ENCODE results near the gene BMERB1.
"Not testable (repeated sequence)": the region's sequence is repeated elsewhere in the genome, so short reads cannot be mapped to it uniquely, and the experiment has no call there.

BMERB1 gene

GRCh38 chr16:15461376-15461775, 27.0 kb downstream of the BMERB1 start:
- no peak for DNase-seq (ENCODE audit: low read depth, low spot score)

DNA sequence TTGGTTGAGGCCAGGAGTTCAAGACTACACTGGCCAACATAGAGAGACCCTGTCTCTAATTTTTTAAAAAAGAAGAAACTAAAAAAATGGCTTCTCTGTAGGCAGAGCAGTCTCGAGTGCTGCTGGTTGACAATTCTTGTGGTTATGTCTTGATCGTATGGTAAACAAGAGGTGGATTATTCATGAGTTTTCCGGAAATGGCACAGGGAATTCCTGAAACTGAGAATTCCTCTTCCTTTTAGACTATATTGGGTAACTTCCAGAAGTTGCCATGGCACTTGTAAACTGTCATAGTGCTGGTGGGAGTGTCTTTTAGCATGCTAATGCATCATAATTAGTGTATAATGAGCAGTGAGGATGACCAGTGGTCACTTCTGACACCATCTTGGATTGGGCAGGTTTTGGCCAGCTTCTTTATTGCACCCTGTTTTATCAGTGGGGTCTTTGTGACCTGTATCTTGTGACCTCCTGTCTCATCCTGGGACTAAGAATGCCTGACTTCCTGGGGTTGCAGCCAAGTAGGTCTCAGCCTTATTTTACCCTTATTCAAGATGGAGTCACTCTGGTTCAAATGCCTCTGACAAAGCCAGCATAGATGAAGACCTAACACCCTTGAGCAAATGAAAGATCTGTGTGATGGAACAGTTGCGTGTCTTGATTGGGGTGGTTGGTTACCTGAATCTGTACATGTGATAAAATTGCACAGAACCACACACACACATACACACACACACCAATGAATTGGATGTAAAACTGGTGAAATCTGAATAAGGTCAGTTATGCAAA, 30.2 kb downstream of the BMERB1 start:
- no peak for DNase-seq (ENCODE audit: low read depth, low spot score)

GRCh38 chr16:15466131-15466530, 31.7 kb downstream of the BMERB1 start:
- DNase-seq (ENCODE audit: low read depth, low spot score): no peak

GRCh38 chr16:15466886-15467781, 32.7 kb downstream of the BMERB1 start:
- DNase-seq (ENCODE audit: low read depth, low spot score): no peak

- not testable (repeated sequence) for DNase-seq (ENCODE audit: low read depth, low spot score)
Measured at GRCh38 chr16:15476971-15477370, 42.6 kb downstream of the BMERB1 start.

- DNase-seq (ENCODE audit: low read depth, low spot score): no peak
Measured at GRCh38 chr16:15477802-15478201, 43.4 kb downstream of the BMERB1 start.

DNA sequence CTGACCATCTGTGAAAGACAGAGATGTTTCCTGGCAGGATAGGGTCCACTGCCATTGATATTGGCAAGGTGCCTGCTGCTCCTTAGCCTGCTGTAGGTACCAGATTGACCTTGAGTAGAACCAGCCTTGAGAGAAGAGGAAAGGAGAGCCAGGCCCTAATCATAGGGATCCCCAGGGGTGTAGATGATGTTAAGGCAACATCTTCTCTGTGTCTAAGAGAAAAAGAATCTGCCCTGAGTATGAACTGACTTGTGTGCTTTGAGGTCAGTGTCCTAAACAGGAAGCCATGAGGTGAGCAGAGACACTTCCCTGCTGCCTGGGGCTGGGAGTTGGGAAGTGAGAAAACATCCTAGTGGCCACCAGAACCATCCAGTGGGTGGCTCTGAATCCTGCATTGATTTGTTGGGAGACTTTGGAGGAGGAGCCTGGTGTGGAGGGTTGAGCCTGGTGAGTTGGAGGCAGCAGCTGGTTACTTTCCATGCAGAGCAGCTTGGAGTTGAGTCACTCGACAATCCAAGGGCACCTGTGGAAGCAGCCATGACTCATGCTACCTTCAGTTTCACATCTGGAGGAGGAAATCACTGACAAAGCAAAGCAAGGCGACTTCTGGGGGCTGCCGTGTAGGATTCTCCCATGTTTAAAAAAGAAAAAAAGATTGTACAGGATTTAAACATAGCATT, 47.8 kb downstream of the BMERB1 start:
- peak; percentile 83 for DNase-seq (ENCODE audit: low read depth, low spot score)

- no peak for DNase-seq (ENCODE audit: low read depth, low spot score)
Measured at GRCh38 chr16:15482748-15483298, 48.4 kb downstream of the BMERB1 start.

DNA sequence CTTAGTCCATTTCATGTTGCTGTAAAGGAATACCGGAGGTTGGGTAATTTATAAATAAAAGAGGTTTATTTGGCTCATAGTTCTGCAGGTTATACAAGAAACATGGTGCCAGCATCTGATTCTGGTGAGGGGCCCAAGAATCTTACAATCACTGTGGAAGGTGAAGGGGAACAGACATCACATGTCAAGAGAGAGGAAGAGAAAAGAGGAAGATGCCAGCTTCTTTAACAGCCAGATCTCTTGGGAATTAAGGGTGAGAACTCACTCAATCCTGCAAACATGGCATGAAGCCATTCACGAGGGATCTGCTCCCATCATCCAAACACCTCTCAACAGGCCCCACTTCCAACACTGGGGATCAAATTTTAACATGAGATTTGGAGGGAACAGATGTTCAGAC, 49.5 kb downstream of the BMERB1 start:
- no peak for DNase-seq (ENCODE audit: low read depth, low spot score)

DNA sequence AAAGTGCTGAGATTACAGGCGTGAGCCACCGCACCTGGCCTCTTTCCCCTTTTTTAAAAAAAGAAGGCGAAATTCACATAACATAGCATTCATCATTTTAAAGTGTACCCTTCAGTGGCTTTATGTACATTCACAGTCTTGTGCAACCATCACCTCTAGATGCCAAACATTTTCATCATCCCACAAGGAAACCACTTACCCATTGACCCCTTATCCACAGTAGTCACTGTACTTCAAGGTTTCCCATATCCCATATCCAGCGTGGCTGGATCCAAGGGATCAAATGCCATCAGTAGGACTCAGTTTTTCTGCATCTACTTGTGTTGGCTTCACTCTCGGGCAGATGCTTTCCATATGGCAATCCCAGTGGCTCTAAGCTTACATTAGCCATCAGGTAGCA, 50.3 kb downstream of the BMERB1 start:
- DNase-seq (ENCODE audit: low read depth, low spot score): no peak

- DNase-seq (ENCODE audit: low read depth, low spot score): no peak
Measured at GRCh38 chr16:15485175-15485574, 50.8 kb downstream of the BMERB1 start.

- no peak for DNase-seq (ENCODE audit: low read depth, low spot score)
Measured at GRCh38 chr16:15486661-15487060, 52.3 kb downstream of the BMERB1 start.

- no peak for DNase-seq (ENCODE audit: low read depth, low spot score)
Measured at GRCh38 chr16:15487336-15488284, 53.2 kb downstream of the BMERB1 start.

GRCh38 chr16:15489016-15489415, 54.6 kb downstream of the BMERB1 start:
- no peak for DNase-seq (ENCODE audit: low read depth, low spot score)

DNA sequence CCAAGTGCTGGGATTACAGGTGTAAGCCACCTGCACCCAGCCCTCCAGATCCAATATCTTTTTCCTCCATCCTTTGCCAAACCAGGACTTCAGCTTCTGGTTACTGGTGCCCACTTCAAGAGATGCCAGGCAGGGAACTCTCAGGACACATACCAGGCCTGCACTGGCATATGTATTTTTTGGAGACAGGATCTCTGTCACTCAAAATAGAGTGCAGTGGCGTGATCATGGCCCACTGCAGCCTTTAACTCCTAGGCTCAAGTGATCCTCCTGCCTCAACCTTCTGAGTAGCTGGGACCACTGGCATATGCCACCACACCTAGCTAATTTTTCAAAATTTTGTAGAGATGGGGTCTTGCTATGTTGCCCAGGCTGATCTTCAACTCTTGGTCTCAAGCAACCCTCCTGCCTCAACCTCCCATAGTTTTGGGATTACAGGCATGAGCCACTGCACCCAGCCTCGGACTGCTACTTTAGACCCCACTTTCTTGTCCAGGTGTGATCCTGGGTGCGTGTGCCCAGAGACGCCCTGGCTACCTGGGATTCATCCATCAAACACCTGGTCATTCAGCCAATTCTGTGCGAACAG, 55.8 kb downstream of the BMERB1 start:
- no peak for DNase-seq (ENCODE audit: low read depth, low spot score)

GRCh38 chr16:15491411-15491810, 57.0 kb downstream of the BMERB1 start:
- DNase-seq (ENCODE audit: low read depth, low spot score): no peak

DNA sequence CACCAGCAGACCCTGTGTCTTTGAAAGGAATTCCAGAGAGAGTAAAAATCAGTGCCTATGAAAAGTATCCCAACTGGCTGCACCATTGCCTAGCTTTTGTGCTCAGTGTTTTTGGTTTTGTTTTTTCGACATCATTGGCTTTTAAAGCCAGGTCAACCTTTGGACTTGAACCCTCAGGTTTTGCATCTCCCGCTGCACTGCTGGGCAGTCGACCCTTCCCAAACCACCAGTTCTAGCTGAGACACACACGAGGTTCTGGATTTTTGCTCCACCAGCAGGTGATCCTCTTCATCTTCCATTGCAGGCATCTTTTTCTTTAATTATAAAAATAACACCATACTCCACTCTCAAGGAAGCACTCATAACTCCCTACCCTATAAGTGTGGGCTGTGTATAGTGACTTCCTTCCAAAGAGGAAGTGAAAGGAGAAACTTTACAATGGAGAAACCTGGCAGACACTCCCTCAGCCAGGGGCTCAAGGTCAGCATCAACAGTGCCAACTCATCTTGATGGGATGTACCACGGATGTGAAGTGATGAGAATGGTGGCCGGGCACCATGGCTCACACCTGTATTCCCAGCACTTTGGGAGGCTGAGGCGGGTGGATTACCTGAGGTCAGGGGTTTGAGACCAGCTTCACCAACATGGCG, 57.8 kb downstream of the BMERB1 start:
- DNase-seq (ENCODE audit: low read depth, low spot score): no peak

DNA sequence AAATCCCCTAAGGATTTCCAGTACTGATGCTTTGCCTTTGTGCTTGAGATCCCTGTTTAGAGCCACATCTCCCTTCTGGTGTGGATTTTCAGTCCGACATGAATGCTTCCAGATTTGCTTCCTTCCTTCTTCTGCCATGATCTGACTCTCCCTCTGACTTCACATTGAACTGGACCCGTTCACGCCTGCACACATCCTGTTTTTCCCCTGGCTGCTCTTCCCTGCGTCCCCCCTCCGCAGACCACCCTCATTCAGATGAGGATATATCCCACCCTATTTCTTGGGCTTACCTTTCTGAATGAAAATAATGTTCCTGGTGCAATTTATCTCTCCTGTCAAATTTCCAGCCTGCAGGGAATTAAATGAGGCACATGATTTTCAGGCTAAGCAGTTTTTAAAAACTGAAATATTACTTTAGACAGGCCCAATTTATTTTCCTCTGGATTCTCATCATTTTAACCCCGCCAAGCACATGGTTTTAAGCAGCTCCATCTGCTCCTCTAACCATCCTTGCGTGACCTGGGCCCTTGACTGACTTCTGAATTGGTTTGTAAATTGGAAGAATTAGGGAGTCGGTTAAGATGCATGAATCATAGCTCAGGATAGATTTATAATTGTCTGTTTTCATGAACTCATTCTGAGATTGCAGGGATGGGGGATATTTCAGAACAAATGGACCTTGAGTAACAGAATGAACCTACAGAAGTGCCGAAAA, 59.2 kb downstream of the BMERB1 start:
- DNase-seq (ENCODE audit: low read depth, low spot score): no peak

- DNase-seq (ENCODE audit: low read depth, low spot score): no peak
Measured at GRCh38 chr16:15494236-15494635, 59.8 kb downstream of the BMERB1 start.

Data from smooth muscle cell of the brain vasculature (primary cell).